Raji (cell line): Measurements from ENCODE around the gene THSD7A.

Experiments
- POLR2A ChIP-seq: IDR thresholded peaks from 2 replicates; pipeline ENCODE4 v1.6.1; 2011; ENCODE audit warnings: low read depth, low read length, control low read depth; ENCODE audit not compliant: insufficient read depth

Gene THSD7A

DNA sequence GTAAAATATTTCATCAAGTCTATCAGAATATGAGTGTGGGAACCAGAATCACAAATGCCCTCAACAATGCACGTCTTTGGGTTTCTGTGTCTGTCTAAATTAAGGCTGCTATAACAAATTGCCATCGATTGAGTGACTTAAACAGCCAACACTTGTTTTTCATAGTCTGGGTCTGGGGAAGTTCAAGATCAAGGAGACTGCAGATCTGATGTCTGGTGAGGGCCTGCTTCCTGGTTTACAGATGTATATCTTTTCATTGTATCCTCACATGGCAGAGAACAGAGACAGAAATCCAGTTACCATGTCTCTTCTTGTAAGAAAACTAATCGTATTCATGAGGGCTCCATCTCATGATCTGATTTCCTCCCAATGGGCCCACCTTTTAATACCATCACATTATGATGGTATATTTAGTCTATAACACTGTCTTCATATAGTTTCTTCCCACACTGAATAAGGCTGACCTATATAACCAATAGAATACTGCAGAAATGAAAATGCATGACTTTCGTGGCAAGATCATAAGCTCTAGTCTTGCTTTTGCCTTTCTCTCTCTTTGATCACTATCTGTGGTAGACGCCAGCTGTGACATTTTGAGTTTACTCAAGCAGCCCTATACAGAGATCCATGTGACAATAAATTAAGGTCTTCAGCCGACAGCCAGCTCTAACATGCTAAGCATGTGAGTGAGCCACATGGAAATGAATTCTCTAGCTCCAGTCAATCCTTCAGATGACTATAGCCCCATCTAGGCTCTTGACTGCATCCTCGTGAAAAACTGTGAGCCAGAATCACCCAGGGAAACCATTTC is 51.9 kb downstream of the THSD7A start:
- no peak for TF ChIP-seq POLR2A

DNA sequence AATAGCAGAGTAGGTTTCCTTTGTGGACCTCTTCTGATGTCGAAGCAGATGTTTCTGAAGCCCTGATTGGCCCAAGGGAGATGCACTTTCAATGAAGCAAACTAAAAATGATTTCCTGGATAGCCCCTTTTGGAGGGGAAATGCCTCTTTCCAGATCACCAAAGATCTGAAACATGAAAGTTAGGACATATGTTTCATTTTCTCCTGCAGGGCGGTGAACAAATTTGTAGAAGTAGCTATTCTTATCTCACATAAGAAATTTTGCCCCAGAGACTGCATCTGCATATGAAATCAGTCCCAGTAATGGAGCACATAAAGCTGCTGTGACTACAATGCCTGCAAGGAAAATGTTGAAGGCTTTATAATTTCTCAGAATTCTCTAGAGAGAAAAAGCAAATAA is 56.0 kb downstream of the THSD7A start:
- no peak for TF ChIP-seq POLR2A

DNA sequence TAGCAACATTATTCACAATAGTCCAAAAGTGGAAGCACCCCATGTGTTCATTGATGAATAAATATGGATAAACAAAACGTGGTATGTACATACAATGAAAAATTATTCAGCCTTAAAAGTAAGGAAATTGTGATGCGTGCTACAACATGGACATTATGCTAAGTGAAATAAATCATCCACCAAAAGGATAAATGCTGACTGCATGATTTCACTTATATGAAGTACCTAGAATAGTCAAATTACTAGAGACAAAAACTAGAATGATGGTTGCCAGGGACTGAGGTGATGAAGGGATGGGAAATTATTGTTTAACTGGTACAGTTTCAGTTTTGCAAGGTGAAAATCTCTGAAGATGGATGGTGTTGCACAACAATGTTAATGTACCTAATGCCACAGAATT is 56.6 kb downstream of the THSD7A start:
- no peak for TF ChIP-seq POLR2A

DNA sequence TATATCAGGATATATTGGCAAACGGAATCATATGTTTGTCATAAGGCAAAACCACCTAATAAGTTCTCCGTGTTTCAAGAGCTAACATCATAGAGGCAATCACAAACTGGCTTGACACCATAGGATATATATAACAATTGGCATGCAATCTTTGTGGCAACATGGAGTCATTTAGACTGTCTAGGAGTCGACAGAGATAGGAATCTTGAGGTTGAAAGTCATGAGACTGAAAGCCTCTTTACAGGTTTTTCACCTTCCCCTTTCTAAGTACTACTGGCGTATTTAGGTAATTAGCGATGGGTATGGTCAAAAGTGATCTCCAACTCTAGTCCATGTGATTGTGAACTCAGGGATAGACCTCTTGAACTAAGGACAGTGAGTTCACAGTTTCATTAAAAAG is 63.7 kb downstream of the THSD7A start:
- TF ChIP-seq POLR2A: no peak

DNA sequence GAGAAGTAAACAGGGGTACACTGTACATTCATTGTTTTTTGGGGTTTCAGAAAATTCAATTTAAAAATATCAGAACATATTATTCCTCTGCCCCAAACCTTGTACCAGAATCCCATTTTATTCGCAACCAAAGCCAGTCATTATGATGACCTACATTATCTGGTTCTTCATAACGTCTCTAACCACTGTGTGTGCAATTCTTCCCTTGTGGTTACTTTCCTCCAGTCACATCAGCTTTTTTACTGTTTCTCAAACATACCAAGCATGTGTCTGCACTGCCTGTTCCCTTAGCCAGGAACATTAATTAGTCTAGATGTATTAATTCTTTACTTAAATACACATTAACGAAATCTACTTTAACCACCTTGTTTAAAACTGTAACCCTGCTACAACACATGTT is 64.8 kb downstream of the THSD7A start:
- no peak for TF ChIP-seq POLR2A

DNA sequence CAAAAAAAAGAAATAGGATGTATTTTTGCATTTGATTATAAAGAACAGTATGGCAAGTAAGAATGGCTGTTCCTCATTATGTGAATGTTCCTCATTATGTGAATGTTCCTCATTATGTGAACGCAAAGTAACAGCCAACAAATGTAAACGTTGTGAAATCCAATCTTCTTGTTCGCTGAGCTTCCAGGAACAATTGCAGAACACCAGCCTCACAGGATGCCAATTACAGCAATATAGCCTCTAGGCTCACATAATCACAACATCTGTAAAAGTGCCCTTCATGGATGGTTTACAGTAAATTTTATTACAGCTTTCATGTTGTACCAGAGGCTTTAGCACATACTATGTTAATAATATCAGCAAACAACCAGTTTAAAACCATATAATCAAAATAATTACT is 71.6 kb downstream of the THSD7A start:
- no peak for TF ChIP-seq POLR2A

- no peak for TF ChIP-seq POLR2A
Measured at GRCh38 chr7:11758627-11759111, 73.3 kb downstream of the THSD7A start.

GRCh38 chr7:11757153-11757552 is 74.8 kb downstream of the THSD7A start:
- TF ChIP-seq POLR2A: no peak

- no peak for TF ChIP-seq POLR2A
Measured at GRCh38 chr7:11754933-11755332, 77.1 kb downstream of the THSD7A start.

GRCh38 chr7:11754123-11754522 is 77.9 kb downstream of the THSD7A start:
- no peak for TF ChIP-seq POLR2A

GRCh38 chr7:11753433-11753832 is 78.6 kb downstream of the THSD7A start:
- no peak for TF ChIP-seq POLR2A

- no peak for TF ChIP-seq POLR2A
Measured at GRCh38 chr7:11751807-11752389, 80.1 kb downstream of the THSD7A start.

- TF ChIP-seq POLR2A: no peak
Measured at GRCh38 chr7:11751315-11751714, 80.7 kb downstream of the THSD7A start.

GRCh38 chr7:11750191-11750590 is 81.8 kb downstream of the THSD7A start:
- no peak for TF ChIP-seq POLR2A

DNA sequence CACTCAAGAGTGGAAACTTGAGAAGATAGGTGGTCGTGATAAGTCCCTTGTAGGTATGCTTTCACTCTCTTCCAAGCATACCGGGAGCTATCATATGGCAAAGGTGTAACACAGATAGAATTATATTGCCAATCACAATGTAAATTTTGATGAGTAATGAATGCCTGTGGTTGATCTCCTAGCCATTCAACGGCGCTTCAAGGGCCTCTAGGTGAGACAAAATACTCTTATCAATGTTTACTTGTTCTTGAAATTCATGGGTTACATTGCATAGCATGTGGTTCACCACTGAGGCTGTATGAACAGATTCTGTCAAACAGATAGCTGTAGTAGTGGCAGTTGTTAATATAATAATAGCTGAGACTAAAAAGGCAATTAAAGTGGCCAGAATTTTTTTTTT is 82.4 kb downstream of the THSD7A start:
- TF ChIP-seq POLR2A: no peak

DNA sequence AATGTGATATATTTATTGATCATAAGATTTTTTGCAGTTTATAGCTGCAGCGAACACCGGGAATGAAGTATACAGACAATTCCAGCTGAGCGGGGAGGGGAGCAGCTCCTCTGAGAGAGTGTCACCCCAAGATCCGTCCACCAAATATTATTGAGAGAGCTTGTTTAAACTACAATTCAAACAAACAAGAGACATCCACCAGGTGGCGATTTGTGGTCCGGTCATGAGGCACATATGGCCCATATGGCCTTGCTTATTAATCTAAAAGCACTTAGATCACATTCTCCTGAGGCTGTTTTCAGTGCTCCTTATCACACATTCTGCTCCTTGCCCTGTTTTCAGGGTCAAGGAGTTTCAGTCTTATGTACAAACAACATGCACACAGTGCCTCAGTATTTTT is 83.1 kb downstream of the THSD7A start:
- no peak for TF ChIP-seq POLR2A

GRCh38 chr7:11747715-11748485 is 84.1 kb downstream of the THSD7A start:
- no peak for TF ChIP-seq POLR2A

DNA sequence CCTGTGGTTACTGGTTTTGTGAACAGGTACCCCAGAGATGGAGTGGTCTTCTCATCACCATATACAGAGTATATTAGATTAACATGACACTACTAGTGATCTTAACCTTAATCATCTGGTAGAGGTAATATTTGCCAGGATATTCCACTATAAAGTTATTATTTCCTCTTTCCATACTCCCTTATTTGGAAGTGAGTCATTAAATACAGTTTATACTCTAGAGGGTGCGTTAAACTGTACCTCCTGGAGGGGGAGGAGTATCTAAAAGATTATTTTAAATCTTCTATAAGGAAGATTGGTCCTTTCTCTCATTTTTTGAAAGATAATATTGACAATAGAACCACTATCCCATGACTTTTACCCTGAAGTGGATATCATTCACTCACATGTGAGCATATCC is 85.4 kb downstream of the THSD7A start:
- TF ChIP-seq POLR2A: no peak
